ENCODE measurements around the gene FKBP2. TPM values are rescaled to one million over a fixed set of nuclear protein-coding genes. Genes with fewer than 3 reads are reported as not detected.

The FKBP2 gene
- total RNA-seq, 1 experiment from 2014 or later = 57.2 TPM

DNA sequence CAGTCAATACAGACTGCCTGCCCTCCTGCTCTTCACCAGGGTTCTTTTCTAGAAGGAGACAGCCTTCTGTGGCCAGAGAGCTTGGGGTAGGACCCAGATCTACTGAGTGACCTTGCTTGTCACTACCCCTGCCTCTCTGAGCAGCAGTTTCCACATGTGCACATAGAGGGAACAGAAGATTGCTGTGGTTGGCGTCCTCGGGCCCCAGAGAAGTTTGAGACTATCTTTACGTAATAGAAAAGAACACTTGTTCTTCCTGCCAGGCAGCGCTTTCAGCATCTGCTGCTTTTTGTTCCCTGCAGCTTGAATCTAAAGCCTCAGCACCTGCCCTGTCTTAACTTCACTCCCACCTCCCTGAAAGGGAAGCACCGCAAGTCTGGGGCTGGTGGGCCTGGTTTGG lies 1.9 kb upstream of the FKBP2 start (continued):
- TF ChIP-seq, protein P1, sequence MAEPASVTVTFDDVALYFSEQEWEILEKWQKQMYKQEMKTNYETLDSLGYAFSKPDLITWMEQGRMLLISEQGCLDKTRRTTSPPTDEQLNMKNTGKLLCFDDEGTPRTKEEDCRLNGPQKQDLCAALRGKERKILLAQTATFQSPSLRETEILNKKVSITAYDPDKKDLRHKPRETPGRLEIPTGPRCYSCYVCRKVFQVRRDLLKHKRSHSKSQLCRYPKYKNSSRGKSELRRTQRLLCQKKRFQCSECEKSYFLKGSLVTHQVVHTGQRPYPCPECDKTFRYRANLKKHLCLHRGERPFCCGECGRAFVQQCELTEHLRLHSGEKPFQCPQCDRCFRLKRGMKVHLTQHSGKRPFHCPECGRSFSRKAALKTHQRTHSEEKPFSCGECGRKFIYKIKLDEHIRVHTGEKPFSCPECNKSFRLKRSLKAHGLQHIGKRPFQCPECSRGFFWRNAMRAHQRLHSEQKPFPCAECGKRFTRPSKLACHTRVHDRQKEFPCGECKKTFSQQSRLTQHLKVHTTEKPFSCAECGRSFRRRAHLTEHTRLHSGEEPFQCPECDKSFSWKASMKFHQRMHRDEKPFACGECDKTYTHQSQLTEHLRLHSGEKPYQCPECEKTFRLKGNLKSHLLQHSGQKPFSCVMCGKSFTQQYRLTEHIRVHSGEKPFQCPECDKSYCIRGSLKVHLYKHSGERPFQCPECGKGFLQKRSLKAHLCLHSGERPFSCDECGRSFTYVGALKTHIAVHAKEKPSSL (CRISPR knock-in tag; conservative IDR thresholded peaks at IDR 0.05) = no peak

DNA sequence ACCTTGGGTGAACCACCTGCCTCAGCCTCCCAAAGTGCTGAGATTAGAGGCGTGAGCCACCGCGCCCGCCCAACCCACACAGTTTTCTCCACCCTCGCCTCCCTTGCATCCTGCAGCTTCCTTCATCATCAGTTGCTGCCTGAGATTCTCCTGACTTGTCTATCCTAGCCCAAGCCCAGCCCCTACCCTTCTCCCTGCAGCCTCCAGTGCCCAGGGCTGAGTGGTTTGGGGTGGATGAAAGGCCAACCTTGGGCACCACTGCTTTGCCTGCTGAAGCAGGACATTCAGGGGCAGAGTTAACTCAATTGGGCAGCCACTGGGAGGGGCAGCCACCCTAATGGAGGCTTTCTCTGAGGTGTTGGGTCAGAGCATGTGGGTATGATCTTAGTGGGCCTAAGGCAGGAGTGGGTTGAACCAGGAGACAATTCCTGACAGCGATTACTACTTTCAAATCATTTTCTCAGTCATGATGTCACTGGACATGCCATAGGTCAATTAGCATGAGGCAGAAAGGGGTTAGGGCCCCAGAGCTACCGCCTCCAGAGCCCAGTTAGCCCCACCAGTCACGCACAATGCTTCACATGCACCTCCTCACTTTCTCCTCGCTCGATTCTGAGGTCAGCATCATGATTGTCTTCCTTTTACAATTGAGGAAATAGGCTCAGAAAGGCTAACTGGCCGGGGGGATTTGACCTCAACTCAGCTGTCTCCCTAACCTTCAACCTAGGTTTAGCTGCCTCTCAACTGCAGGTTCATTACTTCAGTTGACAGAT lies 1.0 kb upstream of the FKBP2 start:
- Mint-ChIP-seq H3K9me3 (no peaks in the 10 kb centered on the region), H3K36me3 (peaks cover 15% of the 10 kb centered on the region), H3K27me3 (ENCODE audit: low read depth) (no peaks in the 10 kb centered on the region), H3K27ac (peak overlapping the region; percentile 100), H3K4me1 (peaks cover 35% of the 10 kb centered on the region), H3K4me3 (peak overlapping the region; percentile 88)
- ATAC-seq (no peak), DNase-seq (ENCODE audit: low spot score) (no peak)
- TF ChIP-seq, protein P2, sequence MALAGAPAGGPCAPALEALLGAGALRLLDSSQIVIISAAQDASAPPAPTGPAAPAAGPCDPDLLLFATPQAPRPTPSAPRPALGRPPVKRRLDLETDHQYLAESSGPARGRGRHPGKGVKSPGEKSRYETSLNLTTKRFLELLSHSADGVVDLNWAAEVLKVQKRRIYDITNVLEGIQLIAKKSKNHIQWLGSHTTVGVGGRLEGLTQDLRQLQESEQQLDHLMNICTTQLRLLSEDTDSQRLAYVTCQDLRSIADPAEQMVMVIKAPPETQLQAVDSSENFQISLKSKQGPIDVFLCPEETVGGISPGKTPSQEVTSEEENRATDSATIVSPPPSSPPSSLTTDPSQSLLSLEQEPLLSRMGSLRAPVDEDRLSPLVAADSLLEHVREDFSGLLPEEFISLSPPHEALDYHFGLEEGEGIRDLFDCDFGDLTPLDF (CRISPR knock-in tag; IDR thresholded peaks at IDR 0.05) = no peak
- TF ChIP-seq, protein P3, sequence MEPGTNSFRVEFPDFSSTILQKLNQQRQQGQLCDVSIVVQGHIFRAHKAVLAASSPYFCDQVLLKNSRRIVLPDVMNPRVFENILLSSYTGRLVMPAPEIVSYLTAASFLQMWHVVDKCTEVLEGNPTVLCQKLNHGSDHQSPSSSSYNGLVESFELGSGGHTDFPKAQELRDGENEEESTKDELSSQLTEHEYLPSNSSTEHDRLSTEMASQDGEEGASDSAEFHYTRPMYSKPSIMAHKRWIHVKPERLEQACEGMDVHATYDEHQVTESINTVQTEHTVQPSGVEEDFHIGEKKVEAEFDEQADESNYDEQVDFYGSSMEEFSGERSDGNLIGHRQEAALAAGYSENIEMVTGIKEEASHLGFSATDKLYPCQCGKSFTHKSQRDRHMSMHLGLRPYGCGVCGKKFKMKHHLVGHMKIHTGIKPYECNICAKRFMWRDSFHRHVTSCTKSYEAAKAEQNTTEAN (CRISPR knock-in tag; IDR thresholded peaks at IDR 0.05) = no peak
- TF ChIP-seq, protein P4, sequence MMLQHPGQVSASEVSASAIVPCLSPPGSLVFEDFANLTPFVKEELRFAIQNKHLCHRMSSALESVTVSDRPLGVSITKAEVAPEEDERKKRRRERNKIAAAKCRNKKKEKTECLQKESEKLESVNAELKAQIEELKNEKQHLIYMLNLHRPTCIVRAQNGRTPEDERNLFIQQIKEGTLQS (CRISPR knock-in tag; conservative IDR thresholded peaks at IDR 0.05) = no peak
- no peak for TF ChIP-seq ZNF138 (CRISPR knock-in tag; conservative IDR thresholded peaks at IDR 0.05)
- TF ChIP-seq NFATC4 (CRISPR knock-in tag; IDR thresholded peaks at IDR 0.05) = no peak
- no peak for TF ChIP-seq NFE2L1 (CRISPR knock-in tag; IDR thresholded peaks at IDR 0.05)
- TF ChIP-seq, protein P5, sequence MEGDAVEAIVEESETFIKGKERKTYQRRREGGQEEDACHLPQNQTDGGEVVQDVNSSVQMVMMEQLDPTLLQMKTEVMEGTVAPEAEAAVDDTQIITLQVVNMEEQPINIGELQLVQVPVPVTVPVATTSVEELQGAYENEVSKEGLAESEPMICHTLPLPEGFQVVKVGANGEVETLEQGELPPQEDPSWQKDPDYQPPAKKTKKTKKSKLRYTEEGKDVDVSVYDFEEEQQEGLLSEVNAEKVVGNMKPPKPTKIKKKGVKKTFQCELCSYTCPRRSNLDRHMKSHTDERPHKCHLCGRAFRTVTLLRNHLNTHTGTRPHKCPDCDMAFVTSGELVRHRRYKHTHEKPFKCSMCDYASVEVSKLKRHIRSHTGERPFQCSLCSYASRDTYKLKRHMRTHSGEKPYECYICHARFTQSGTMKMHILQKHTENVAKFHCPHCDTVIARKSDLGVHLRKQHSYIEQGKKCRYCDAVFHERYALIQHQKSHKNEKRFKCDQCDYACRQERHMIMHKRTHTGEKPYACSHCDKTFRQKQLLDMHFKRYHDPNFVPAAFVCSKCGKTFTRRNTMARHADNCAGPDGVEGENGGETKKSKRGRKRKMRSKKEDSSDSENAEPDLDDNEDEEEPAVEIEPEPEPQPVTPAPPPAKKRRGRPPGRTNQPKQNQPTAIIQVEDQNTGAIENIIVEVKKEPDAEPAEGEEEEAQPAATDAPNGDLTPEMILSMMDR (IDR thresholded peaks at IDR 0.05) = no peak
- no peak for TF ChIP-seq CREB1 (CRISPR knock-in tag; IDR thresholded peaks at IDR 0.05)
- TF ChIP-seq, protein P6, sequence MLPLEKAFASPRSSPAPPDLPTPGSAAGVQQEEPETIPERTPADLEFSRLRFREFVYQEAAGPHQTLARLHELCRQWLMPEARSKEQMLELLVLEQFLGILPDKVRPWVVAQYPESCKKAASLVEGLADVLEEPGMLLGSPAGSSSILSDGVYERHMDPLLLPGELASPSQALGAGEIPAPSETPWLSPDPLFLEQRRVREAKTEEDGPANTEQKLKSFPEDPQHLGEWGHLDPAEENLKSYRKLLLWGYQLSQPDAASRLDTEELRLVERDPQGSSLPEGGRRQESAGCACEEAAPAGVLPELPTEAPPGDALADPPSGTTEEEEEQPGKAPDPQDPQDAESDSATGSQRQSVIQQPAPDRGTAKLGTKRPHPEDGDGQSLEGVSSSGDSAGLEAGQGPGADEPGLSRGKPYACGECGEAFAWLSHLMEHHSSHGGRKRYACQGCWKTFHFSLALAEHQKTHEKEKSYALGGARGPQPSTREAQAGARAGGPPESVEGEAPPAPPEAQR (CRISPR knock-in tag; IDR thresholded peaks at IDR 0.05) = no peak
- TF ChIP-seq, protein P7, sequence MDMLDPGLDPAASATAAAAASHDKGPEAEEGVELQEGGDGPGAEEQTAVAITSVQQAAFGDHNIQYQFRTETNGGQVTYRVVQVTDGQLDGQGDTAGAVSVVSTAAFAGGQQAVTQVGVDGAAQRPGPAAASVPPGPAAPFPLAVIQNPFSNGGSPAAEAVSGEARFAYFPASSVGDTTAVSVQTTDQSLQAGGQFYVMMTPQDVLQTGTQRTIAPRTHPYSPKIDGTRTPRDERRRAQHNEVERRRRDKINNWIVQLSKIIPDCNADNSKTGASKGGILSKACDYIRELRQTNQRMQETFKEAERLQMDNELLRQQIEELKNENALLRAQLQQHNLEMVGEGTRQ (CRISPR knock-in tag; IDR thresholded peaks at IDR 0.05) = no peak
- no peak for TF ChIP-seq NR2C2 (CRISPR knock-in tag; IDR thresholded peaks at IDR 0.05)
- no peak for TF ChIP-seq GRHL2 (CRISPR knock-in tag; IDR thresholded peaks at IDR 0.05; ENCODE audit: insufficient replicate concordance, severe bottlenecking)
- TF ChIP-seq FOXJ3 (CRISPR knock-in tag; IDR thresholded peaks at IDR 0.05; ENCODE audit: borderline replicate concordance) = no peak
- TF ChIP-seq SOX15 (CRISPR knock-in tag; IDR thresholded peaks at IDR 0.05) = no peak
- TF ChIP-seq ZNF219 (CRISPR knock-in tag; IDR thresholded peaks at IDR 0.05; ENCODE audit: borderline replicate concordance) = no peak
- TF ChIP-seq SMAD3 (CRISPR knock-in tag; IDR thresholded peaks at IDR 0.05; ENCODE audit: borderline replicate concordance) = no peak
- TF ChIP-seq TEAD1 (CRISPR knock-in tag; IDR thresholded peaks at IDR 0.05) = no peak
- TF ChIP-seq NR3C1 (CRISPR knock-in tag; conservative IDR thresholded peaks at IDR 0.05; ENCODE audit: low read depth) = no peak
- no peak for TF ChIP-seq FOXK1 (CRISPR knock-in tag; IDR thresholded peaks at IDR 0.05)
- TF ChIP-seq, protein P8, sequence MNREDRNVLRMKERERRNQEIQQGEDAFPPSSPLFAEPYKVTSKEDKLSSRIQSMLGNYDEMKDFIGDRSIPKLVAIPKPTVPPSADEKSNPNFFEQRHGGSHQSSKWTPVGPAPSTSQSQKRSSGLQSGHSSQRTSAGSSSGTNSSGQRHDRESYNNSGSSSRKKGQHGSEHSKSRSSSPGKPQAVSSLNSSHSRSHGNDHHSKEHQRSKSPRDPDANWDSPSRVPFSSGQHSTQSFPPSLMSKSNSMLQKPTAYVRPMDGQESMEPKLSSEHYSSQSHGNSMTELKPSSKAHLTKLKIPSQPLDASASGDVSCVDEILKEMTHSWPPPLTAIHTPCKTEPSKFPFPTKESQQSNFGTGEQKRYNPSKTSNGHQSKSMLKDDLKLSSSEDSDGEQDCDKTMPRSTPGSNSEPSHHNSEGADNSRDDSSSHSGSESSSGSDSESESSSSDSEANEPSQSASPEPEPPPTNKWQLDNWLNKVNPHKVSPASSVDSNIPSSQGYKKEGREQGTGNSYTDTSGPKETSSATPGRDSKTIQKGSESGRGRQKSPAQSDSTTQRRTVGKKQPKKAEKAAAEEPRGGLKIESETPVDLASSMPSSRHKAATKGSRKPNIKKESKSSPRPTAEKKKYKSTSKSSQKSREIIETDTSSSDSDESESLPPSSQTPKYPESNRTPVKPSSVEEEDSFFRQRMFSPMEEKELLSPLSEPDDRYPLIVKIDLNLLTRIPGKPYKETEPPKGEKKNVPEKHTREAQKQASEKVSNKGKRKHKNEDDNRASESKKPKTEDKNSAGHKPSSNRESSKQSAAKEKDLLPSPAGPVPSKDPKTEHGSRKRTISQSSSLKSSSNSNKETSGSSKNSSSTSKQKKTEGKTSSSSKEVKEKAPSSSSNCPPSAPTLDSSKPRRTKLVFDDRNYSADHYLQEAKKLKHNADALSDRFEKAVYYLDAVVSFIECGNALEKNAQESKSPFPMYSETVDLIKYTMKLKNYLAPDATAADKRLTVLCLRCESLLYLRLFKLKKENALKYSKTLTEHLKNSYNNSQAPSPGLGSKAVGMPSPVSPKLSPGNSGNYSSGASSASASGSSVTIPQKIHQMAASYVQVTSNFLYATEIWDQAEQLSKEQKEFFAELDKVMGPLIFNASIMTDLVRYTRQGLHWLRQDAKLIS (CRISPR knock-in tag; IDR thresholded peaks at IDR 0.05; ENCODE audit: borderline replicate concordance) = no peak
- ChIA-PET POLR2A (no interaction called here), CTCF (interaction anchor here (1.0 kb wide), 1 partner anchor 36 kb away, joined by 3 read pairs; no protein-coding TSS in a partner anchor)

Data from WTC11 (cell line).